Thyroid gland (tissue), 4 donors: Measurements from ENCODE around the gene CPLX1.

ENCODE experiments used
- CTCF ChIP-seq, 6 experiments: fragments of 200-600 bp in 3 of 6; fragments of 450-650 bp in 3 of 6; sonication (generic) in 3 of 6; IDR thresholded peaks; one replicate each; pipeline ENCODE4 v1.5.1; 2016 to 2019; ENCODE audit warnings: antibody characterized with exemption in 6 of 6, mild to moderate bottlenecking in 2 of 6, inconsistent platforms in 1 of 6, moderate library complexity in 1 of 6
- POLR2A ChIP-seq, 2 donors: fragments of 450-650 bp; IDR thresholded peaks; one replicate each; pipeline ENCODE4 v1.6.1; 2017; ENCODE audit warnings: antibody characterized with exemption in 2 of 2, mild to moderate bottlenecking in 2 of 2, moderate library complexity in 1 of 2

DNA sequence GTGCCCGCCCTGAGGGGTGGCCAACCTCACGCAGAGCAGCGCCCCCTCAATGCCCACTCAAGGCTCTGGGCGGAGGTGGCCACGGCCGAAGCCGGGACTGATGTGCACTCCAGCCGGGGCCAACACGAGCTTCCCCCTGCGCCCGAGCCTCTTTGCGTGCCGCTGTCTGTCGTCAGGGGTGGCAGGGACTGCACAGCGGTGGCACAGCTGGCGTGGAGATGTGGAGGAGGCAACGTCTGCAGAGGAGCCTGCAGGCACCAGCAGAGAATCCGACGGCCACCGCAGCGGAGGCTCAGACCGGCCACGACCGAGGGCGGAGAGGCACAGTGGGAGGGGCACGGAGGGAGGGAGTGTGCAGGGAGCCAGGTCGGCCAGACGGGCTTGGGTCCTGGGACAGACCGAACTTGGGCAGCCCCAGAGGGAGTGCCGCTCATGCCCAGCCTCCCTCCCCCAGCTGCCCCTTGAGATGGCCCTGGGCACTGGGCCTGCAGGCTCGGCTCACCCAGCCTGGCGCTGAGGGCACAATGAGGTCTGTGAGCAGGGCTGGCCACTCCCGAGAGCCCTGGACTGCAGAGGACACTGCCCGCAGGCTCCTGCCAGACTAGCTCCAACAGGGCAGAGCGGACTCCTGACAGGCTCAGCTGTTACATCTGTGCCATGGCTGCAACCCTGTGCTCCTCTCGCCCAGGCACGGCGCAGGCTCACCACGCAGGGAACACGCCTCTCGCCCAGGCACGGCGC is 46.5 kb upstream of the CPLX1 start:
- no peak for TF ChIP-seq CTCF (IDR thresholded peaks at IDR 0.05)
- no peak for TF ChIP-seq POLR2A (IDR thresholded peaks at IDR 0.05)
